ENCODE results near the gene ZNF557. TPM values are rescaled to one million over a fixed set of nuclear protein-coding genes. Genes with fewer than 3 reads are reported as not detected.

The ZNF557 gene
- total RNA-seq, 4 donors from 2014 or later: 5.7 to 12.6 (median 8.4) TPM

GRCh38 chr19:7112675-7113074, 43.2 kb downstream of the ZNF557 start:
- no peak for DNase-seq (ENCODE audit: low spot score)
- TF ChIP-seq CTCF (IDR thresholded peaks at IDR 0.05): no peak
- ATAC-seq (ENCODE audit: low FRiP score): no peak

GRCh38 chr19:7113233-7113632, 43.7 kb downstream of the ZNF557 start:
- no peak for TF ChIP-seq CTCF (IDR thresholded peaks at IDR 0.05)
- no peak for DNase-seq (ENCODE audit: low spot score)
- ATAC-seq (ENCODE audit: low FRiP score): no peak

- ATAC-seq (ENCODE audit: low FRiP score) (no peak), DNase-seq (ENCODE audit: low spot score) (no peak)
- TF ChIP-seq CTCF (IDR thresholded peaks at IDR 0.05): no peak
Measured at GRCh38 chr19:7115721-7116120, 46.2 kb downstream of the ZNF557 start.

- no peak for DNase-seq (ENCODE audit: low spot score)
- ATAC-seq (ENCODE audit: low FRiP score): no peak
- no peak for TF ChIP-seq CTCF (IDR thresholded peaks at IDR 0.05)
Measured at GRCh38 chr19:7117248-7117647, 47.7 kb downstream of the ZNF557 start.

GRCh38 chr19:7119582-7119981, 50.1 kb downstream of the ZNF557 start:
- TF ChIP-seq CTCF (IDR thresholded peaks at IDR 0.05): no peak
- ATAC-seq (ENCODE audit: low FRiP score) (no peak), DNase-seq (ENCODE audit: low spot score) (no peak)

- DNase-seq (ENCODE audit: low spot score) (no peak), ATAC-seq (ENCODE audit: low FRiP score) (no peak)
- no peak for TF ChIP-seq CTCF (IDR thresholded peaks at IDR 0.05)
Measured at GRCh38 chr19:7120499-7120898, 51.0 kb downstream of the ZNF557 start.

GRCh38 chr19:7122701-7123100, 53.2 kb downstream of the ZNF557 start:
- no peak for TF ChIP-seq CTCF (IDR thresholded peaks at IDR 0.05)
- ATAC-seq (ENCODE audit: low FRiP score) (no peak), DNase-seq (ENCODE audit: low spot score) (no peak)

Measured in omental fat pad (tissue), 4 donors.